Stimulated activated naive B cell treated with anti-CD40 and anti-IgM and Interleukin-4, amounts not matched to agents 10 μg/mL and 1 μg/mL and 100 μg/mL, for 72 hours (primary cell): Measurements from ENCODE around the gene TSHZ3.

Experiments
- ATAC-seq, 2 donors: fragments of 150-1000 bp; cut with Tn5 transposase; replicated peaks; 2 replicates each; pipeline ENCODE4 v1.10.0; 2021; ENCODE audit warnings: moderate library complexity in 1 of 2
- DNase-seq: peaks from one replicate; pipeline ENCODE4 v3.0.0; 2021
- H3K27ac Mint-ChIP-seq: one replicate; pipeline ENCODE4 v1.8.0; 2022; ENCODE audit warnings: mild to moderate bottlenecking, mixed read lengths
- H3K27me3 Mint-ChIP-seq, 2 donors: one replicate each; pipeline ENCODE4 v1.8.0; 2022; ENCODE audit warnings: mixed read lengths in 2 of 2
- H3K36me3 Mint-ChIP-seq, 2 donors: one replicate each; pipeline ENCODE4 v1.8.0; 2022; ENCODE audit warnings: mixed read lengths in 2 of 2, mild to moderate bottlenecking in 1 of 2
- H3K4me1 Mint-ChIP-seq, 2 donors: one replicate each; pipeline ENCODE4 v1.8.0; 2022; ENCODE audit warnings: mixed read lengths in 2 of 2, mild to moderate bottlenecking in 1 of 2
- H3K4me3 Mint-ChIP-seq, 2 donors: one replicate each; pipeline ENCODE4 v1.8.0; 2022; ENCODE audit warnings: mild to moderate bottlenecking in 2 of 2, mixed read lengths in 2 of 2, moderate library complexity in 1 of 2
- H3K9me3 Mint-ChIP-seq, 2 donors: one replicate each; pipeline ENCODE4 v1.8.0; 2022; ENCODE audit warnings: mixed read lengths in 2 of 2, mild to moderate bottlenecking in 1 of 2

TSHZ3 gene, protein sequence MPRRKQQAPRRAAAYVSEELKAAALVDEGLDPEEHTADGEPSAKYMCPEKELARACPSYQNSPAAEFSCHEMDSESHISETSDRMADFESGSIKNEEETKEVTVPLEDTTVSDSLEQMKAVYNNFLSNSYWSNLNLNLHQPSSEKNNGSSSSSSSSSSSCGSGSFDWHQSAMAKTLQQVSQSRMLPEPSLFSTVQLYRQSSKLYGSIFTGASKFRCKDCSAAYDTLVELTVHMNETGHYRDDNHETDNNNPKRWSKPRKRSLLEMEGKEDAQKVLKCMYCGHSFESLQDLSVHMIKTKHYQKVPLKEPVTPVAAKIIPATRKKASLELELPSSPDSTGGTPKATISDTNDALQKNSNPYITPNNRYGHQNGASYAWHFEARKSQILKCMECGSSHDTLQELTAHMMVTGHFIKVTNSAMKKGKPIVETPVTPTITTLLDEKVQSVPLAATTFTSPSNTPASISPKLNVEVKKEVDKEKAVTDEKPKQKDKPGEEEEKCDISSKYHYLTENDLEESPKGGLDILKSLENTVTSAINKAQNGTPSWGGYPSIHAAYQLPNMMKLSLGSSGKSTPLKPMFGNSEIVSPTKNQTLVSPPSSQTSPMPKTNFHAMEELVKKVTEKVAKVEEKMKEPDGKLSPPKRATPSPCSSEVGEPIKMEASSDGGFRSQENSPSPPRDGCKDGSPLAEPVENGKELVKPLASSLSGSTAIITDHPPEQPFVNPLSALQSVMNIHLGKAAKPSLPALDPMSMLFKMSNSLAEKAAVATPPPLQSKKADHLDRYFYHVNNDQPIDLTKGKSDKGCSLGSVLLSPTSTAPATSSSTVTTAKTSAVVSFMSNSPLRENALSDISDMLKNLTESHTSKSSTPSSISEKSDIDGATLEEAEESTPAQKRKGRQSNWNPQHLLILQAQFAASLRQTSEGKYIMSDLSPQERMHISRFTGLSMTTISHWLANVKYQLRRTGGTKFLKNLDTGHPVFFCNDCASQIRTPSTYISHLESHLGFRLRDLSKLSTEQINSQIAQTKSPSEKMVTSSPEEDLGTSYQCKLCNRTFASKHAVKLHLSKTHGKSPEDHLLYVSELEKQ

DNA sequence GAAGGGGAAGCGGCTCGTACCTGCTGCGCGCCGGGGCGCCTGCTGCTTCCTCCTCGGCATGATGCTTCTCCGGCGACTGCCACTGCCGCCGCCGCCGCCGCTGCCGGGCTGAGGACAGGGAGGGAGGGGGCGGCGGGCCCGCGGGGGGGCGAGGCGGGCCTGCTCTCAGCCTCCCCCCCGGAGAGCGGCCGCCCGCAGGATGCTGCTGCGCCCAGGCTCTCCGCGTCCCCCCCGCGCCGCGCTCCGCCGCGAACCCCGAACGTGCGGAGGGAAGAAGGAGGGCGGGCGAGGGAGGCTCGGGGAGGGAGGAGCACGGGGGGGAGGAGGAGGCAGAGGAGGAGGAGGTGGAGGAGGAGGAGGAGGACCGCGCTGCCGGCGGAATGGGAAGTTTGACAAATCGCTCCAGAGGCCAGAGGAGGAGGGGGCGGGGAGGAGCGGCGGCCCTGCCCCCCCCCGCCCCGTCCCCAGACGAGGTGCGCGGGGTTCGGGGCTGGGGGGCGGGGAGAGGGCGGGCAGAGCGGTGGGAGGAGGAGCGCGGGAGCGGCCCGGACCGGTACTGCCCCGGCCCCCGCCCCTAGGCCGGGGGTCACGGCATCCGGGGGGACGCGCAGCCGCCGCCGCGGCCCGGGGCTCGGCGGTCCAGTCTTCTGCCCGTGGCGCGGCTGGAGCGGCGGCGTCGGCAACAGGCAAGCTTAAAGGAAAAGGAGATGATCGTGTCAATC, at the start of gene TSHZ3:
TSHZ3 (minus strand) TSS at position 277 of the 722 bp plus-strand sequence; CDS start at position 60, 217 bp downstream.
- ATAC-seq, result peak in 1 of 2 donors; percentile 44
- H3K4me1 Mint-ChIP-seq, result peaks cover 17 to 23% of the 10 kb centered on the region in 2 donors
- no peak for DNase-seq
- H3K9me3 Mint-ChIP-seq, result no peaks in the 10 kb centered on the region
- H3K36me3 Mint-ChIP-seq, result peaks cover 5 to 10% of the 10 kb centered on the region in 2 donors
- peak within 1 kb of the TSS; percentile 76 to 83 for H3K4me3 Mint-ChIP-seq
- peaks cover 66 to 82% of the 10 kb centered on the region in 2 donors for H3K27me3 Mint-ChIP-seq
- H3K27ac Mint-ChIP-seq, result peak within 1 kb of the TSS; percentile 60

DNA sequence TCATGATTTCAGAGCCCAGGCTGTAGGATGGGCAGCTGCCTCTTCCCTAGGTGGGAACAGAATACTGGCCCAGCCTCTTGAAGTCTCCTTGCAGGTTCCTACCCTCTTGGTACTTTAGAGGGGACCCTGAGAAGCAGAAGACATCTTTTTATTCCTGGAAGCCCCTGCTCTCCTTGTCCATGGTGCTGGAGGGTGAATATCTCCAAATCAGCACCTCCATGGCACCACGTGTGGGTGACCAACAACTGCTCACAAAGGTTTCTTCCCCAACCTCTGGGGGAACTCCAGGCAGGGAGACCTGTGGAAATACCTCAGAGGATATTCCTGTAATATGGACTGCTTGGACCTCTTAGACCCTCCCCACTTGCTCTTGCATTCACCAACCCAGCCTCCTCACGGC, 48.1 kb upstream of the TSHZ3 start:
- DNase-seq, result no peak
- Mint-ChIP-seq H3K27me3 (no peaks in the 10 kb centered on the region), H3K36me3 (no peaks in the 10 kb centered on the region), H3K4me1 (no peaks in the 10 kb centered on the region), H3K27ac (no peak overlapping the region), H3K9me3 (no peaks in the 10 kb centered on the region), H3K4me3 (no peak overlapping the region)
- ATAC-seq, result no peak

DNA sequence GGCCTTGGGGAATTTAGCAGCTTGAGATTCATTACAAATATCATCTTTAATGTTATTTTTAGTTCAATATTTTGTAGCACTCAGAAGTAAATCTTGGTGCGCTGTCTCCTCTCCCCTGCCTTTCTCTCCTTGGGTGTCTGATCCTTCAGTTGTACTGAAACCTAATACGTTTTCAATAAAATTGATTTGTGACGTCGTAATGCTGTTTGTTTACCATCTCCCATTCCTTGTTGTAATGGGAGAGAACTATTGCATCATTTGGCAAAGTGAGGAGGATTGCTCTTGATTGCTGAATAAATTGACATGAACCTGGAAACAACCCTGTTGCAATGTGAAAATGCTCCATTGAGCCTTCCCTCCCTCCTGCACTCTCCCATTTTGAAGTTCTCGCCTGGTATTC, 43.2 kb upstream of the TSHZ3 start:
- H3K9me3 Mint-ChIP-seq, result no peaks in the 10 kb centered on the region
- H3K4me3 Mint-ChIP-seq, result no peak overlapping the region
- no peak overlapping the region for H3K27ac Mint-ChIP-seq
- DNase-seq (no peak), ATAC-seq (no peak)
- H3K36me3 Mint-ChIP-seq, result no peaks in the 10 kb centered on the region
- H3K27me3 Mint-ChIP-seq, result no peaks in the 10 kb centered on the region
- no peaks in the 10 kb centered on the region for H3K4me1 Mint-ChIP-seq

DNA sequence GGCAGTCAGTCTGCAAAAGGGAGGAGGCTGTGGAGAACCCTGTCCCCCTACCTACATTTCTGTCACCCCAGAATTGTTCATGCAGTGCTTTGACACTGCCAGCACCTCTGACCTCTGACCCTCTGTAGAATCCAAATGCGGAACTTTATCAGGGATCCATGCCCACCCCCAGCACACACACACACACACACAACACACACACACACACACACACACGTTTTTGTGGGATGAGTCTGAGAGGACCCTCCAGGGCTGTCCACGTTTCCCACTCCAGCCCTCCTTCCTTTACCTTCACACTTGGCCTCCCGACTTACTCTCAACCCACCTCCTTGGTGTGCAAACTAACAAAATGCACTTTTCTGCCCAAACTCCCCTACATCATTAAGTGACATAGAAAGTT, 42.3 kb upstream of the TSHZ3 start:
- Mint-ChIP-seq H3K27me3 (no peaks in the 10 kb centered on the region), H3K4me1 (no peaks in the 10 kb centered on the region), H3K36me3 (no peaks in the 10 kb centered on the region), H3K4me3 (no peak overlapping the region), H3K27ac (no peak overlapping the region), H3K9me3 (no peaks in the 10 kb centered on the region)
- DNase-seq (no peak), ATAC-seq (no peak)

DNA sequence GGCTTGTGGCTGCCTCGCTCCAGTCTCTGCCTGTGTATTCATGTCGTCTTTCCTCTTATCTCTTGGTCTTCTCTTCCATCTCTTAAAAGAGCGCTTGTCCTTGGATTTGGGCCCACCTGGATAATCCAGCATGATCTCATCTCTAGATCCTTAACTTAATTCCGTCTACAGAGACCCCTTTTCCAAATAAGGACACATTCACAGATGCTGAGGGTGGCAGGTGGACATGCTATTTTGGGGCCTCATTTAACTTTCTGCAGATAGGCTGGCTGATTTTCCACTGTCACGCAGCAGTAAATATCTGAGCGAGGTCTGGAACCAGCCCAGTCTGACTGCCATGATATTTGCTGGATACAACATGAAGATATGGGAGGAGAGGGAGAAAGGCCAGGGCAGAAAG, 41.5 kb upstream of the TSHZ3 start:
- H3K4me3 Mint-ChIP-seq, result no peak overlapping the region

DNA sequence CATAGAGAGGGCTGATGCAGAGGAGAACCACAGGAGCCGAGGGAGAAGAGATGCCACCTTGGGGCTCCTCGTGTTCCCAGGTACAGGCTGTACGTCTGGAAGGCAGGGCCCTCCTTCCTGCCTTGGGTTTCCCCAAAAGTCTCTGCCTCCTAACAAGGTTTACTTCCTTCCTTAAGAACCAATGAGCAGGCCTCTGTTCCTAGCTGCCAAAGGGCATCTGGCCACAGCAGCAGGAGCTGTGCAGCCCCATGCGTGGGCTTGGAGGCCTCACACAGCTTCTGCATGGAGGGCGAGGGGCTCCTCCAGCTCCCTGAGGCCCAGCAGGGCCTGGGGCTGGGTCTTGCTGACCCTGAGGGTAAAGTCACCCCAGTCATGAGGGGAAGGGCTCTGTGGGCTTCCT, 40.6 kb upstream of the TSHZ3 start:
- H3K9me3 Mint-ChIP-seq, result no peaks in the 10 kb centered on the region
- no peaks in the 10 kb centered on the region for H3K4me1 Mint-ChIP-seq
- ATAC-seq (no peak), DNase-seq (no peak)
- H3K36me3 Mint-ChIP-seq, result no peaks in the 10 kb centered on the region
- no peaks in the 10 kb centered on the region for H3K27me3 Mint-ChIP-seq
- H3K27ac Mint-ChIP-seq, result no peak overlapping the region
- no peak overlapping the region for H3K4me3 Mint-ChIP-seq

More for the DNA sequence above, 41.5 kb upstream of the TSHZ3 start:
- no peak for DNase-seq
- ATAC-seq, result no peak
- H3K9me3 Mint-ChIP-seq, result no peaks in the 10 kb centered on the region
- H3K27ac Mint-ChIP-seq, result no peak overlapping the region
- no peaks in the 10 kb centered on the region for H3K36me3 Mint-ChIP-seq
- H3K27me3 Mint-ChIP-seq, result no peaks in the 10 kb centered on the region
- H3K4me1 Mint-ChIP-seq, result no peaks in the 10 kb centered on the region

DNA sequence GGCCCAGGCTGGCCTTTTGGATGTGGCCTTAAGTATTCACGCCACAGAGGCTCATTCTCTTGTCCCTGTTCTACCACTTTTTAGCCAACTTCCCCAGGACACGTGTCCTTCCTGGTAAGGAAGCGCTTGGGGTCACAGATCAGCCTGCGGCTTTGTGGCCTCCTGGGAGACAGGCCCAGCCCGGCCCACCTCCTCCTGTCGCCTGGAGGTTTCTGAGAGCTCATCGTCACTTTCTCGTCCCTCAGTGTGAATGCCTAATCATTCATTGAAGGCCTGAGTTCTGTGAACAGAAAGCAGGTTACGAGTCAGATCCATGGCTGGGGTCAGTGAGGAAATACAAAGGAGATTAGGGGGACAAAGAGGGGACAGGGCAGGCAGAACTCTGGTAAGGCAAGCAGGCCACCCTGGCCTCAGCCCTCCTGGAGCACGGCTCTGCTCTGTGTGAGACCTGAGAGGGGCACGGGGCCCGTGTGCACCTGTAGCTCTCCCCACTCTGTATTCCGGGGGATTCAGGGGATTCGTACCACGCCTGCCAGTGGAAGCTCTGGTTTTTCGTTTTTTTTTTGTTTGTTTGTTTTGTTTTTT, 38.6 kb upstream of the TSHZ3 start:
- DNase-seq (no peak), ATAC-seq (no peak)
- Mint-ChIP-seq H3K4me1 (no peaks in the 10 kb centered on the region), H3K9me3 (no peaks in the 10 kb centered on the region), H3K27ac (no peak overlapping the region), H3K4me3 (no peak overlapping the region), H3K36me3 (no peaks in the 10 kb centered on the region), H3K27me3 (no peaks in the 10 kb centered on the region)

DNA sequence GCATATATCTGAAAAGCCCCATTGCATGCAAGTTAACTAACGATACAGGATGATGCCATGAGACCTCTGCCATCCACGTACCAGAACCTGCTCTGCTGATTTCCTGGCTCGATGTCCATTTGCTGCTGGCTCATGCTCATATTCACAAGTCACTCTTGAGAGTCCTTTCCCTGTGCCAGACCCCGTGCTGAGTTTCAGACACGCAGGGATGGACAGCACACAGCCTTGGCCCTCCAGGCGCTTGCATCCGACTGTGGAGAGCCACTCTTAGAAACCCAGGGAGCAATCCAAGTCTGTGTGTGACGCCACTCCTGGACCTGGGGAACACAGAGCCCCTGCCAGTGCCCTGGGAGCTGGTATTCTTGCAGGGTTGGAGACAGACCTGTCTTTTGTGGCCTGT, 37.6 kb upstream of the TSHZ3 start:
- Mint-ChIP-seq H3K27me3 (no peaks in the 10 kb centered on the region), H3K4me1 (no peaks in the 10 kb centered on the region), H3K4me3 (no peak overlapping the region), H3K9me3 (no peaks in the 10 kb centered on the region), H3K27ac (no peak overlapping the region), H3K36me3 (no peaks in the 10 kb centered on the region)
- DNase-seq (no peak), ATAC-seq (no peak)

DNA sequence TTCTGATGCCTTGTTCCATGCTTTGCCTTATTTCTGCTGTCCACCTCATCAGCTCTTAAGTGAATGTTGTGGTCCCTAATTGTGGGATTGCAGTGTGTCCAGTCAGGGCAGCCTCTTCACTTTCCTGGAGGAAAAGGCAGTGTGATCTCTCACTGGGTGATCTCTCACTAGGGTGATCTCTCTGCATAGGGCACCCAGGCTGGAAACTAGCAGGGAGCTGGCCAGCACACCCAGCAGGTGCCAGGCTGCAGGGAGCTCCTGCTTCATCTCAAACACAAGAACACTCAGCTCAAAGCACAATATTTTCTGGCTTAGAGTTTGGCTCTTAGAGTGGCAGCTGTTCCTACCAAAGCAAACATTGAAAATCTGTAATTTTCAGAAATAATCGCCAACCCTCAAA, 36.5 kb upstream of the TSHZ3 start:
- ATAC-seq, result no peak
- Mint-ChIP-seq H3K36me3 (no peaks in the 10 kb centered on the region), H3K4me1 (no peaks in the 10 kb centered on the region), H3K27me3 (no peaks in the 10 kb centered on the region), H3K9me3 (no peaks in the 10 kb centered on the region), H3K4me3 (no peak overlapping the region), H3K27ac (no peak overlapping the region)
- no peak for DNase-seq

DNA sequence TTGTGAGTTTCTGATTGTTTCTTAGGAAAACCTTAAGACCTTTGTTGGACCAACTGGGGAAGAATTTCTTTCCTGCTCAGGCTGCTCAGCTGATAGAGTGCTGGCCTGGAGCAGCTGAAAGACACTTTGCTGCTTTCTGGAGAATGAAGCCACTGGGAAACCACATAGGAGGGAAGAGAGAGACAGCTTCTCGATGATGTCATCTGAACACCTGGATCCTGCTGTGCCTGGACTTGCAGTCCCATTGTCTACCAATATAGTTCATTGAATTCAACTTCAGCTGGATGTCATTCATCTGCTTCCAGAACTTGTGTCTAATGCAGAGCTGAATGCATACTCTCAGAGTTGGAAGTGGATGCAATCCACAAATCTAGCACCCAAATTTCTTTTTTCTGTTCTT, 34.3 kb upstream of the TSHZ3 start:
- Mint-ChIP-seq H3K36me3 (no peaks in the 10 kb centered on the region), H3K4me1 (no peaks in the 10 kb centered on the region), H3K9me3 (no peaks in the 10 kb centered on the region), H3K27ac (no peak overlapping the region), H3K27me3 (no peaks in the 10 kb centered on the region), H3K4me3 (no peak overlapping the region)
- DNase-seq, result no peak
- no peak for ATAC-seq

DNA sequence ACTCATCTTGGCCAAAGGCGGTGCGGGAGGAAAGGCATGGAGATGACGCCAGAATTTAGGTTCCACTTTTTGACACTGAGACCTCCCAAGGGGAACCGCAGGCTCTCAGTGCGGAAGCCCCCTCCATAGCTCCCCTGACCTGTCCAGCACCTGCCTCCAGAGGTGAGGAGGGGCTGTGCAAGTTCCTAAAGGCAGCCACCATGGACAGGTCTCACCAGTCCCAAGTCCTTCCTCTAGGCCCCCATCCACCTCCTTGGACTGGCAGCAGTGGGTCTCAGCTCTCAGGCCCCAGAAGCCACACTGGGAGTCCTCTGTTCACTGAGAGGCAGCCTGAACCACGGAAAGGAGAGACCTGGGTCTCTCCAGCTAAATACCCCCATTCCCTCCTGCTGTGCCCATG, 31.6 kb upstream of the TSHZ3 start:
- ATAC-seq (no peak), DNase-seq (no peak)
- Mint-ChIP-seq H3K9me3 (no peaks in the 10 kb centered on the region), H3K36me3 (no peaks in the 10 kb centered on the region), H3K4me3 (no peak overlapping the region), H3K27me3 (peaks cover 0 to 5% of the 10 kb centered on the region in 2 donors), H3K4me1 (no peaks in the 10 kb centered on the region), H3K27ac (no peak overlapping the region)

DNA sequence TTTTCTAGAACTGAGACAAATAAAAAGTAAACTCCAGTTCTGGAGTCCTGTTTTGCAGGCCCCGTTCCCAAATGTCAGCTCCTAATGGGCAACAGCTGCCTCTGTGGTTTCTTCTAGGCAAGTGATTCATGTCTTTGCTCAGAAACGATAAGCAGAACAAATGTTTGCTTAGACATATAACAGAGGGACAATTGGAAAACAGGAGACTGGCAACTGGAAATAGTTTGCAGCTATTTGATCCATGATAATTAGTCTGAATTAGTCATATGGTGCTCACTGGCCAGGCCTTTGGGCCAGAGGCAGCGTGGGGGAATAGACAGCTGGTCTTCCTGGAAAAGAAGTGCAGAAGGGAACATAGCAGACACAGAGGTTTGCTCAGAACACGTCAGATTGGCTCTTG, 29.2 kb upstream of the TSHZ3 start:
- peaks cover 0 to 5% of the 10 kb centered on the region in 2 donors for H3K27me3 Mint-ChIP-seq
- H3K4me3 Mint-ChIP-seq, result no peak overlapping the region

DNA sequence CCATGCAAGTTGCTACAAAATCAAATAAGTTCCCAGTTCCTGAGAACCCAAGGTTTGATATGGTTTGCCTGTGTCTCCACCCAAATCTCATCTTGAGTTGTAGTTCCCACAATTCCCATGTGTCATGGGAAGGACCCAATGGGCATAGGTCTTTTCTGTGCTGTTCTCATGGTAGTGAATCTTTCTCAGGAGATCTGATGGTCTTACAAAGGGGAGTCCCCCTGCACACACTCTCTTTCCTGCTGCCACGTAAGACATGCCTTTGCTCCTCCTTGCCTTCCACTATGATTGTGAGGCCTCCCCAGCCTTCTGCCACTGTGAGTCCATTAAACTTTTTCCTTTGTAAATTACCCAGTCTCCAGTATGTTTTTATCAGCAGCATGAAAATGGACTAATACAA, 28.5 kb upstream of the TSHZ3 start:
- no peak for ATAC-seq
- Mint-ChIP-seq H3K36me3 (no peaks in the 10 kb centered on the region), H3K27me3 (peaks cover 0 to 5% of the 10 kb centered on the region in 2 donors), H3K4me3 (no peak overlapping the region), H3K4me1 (no peaks in the 10 kb centered on the region), H3K9me3 (peaks cover 0 to 3% of the 10 kb centered on the region in 2 donors), H3K27ac (no peak overlapping the region)
- no peak for DNase-seq

More for the DNA sequence above, 29.2 kb upstream of the TSHZ3 start:
- Mint-ChIP-seq H3K9me3 (peaks cover 0 to 2% of the 10 kb centered on the region in 2 donors), H3K27ac (no peak overlapping the region), H3K36me3 (no peaks in the 10 kb centered on the region), H3K4me1 (no peaks in the 10 kb centered on the region)
- DNase-seq, result no peak
- no peak for ATAC-seq
